ENCODE results near the gene SLC39A11.
"Not testable (repeated sequence)": the region's sequence is repeated elsewhere in the genome, so short reads cannot be mapped to it uniquely, and the experiment has no call there.

SLC39A11 gene

DNA sequence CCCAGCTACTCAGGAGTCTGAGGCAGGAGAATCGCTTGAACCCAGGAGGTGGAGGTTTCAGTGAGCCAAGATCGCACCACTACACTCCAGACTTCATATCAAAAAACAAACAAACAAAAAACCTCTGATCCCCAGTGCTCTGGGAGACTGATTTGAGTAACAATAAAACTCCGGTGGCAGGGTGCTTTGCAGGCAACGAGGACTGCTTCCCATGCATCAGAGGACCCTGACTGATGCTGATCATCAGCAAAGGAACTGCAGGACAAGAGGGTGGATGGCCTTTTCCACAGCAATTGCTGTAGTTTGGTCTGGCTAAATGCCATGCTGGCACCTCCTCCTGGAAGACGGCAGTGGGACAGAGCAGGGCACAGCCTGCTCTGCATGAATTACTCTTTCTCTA is 6.4 kb upstream of the SLC39A11 start:
- peaks cover 11 to 26% of the 10 kb centered on the region in 2 experiments for H3K27me3 ChIP-seq (ENCODE audit: control insufficient read depth in 1 of 2, insufficient read depth in 1 of 2, low read length in 2 of 2)
- no peak overlapping the region for H2AFZ ChIP-seq (ENCODE audit: low read depth, low read length)
- no peak overlapping the region for H3K27ac ChIP-seq (ENCODE audit: low read length, poor library complexity, severe bottlenecking)
- no peak for DNase-seq
- H3K4ac ChIP-seq (ENCODE audit: low read depth in 1 of 2, low read length in 2 of 2), result no peak overlapping the region
- H3K9me3 ChIP-seq (ENCODE audit: control insufficient read depth, low read length), result no peaks in the 10 kb centered on the region
- H2BK12ac ChIP-seq (ENCODE audit: low read length in 2 of 2), result no peak overlapping the region
- H2BK5ac ChIP-seq (ENCODE audit: low read depth, low read length, poor library complexity, severe bottlenecking), result no peak overlapping the region
- H3K23ac ChIP-seq (ENCODE audit: low read length in 2 of 2), result no peak overlapping the region
- no peaks in the 10 kb centered on the region for H3K36me3 ChIP-seq (ENCODE audit: control insufficient read depth in 1 of 2, insufficient read depth in 2 of 2, low read depth in 1 of 2, low read length in 2 of 2)
- H3K9ac ChIP-seq (ENCODE audit: low read length), result no peak overlapping the region
- H3K79me1 ChIP-seq (replicated peaks; ENCODE audit: low read length, poor library complexity, severe bottlenecking), result no peaks in the 10 kb centered on the region
- H2BK120ac ChIP-seq (ENCODE audit: low read depth, low read length), result no peak overlapping the region
- no peak overlapping the region for H3K4me2 ChIP-seq (ENCODE audit: low read length, poor library complexity, severe bottlenecking)
- H2AK5ac ChIP-seq (ENCODE audit: low read length, severe bottlenecking), result no peak overlapping the region
- H2BK15ac ChIP-seq (ENCODE audit: low read depth, poor library complexity, severe bottlenecking), result no peak overlapping the region
- peaks cover 3% of the 10 kb centered on the region for H3K4me1 ChIP-seq (ENCODE audit: control insufficient read depth, insufficient read depth, low read depth, low read length)
- no peak overlapping the region for H3K14ac ChIP-seq (ENCODE audit: low read length in 2 of 2)
- no peak overlapping the region for H4K8ac ChIP-seq (ENCODE audit: low read length)
- H4K91ac ChIP-seq (ENCODE audit: low read length), result no peak overlapping the region
- H3K18ac ChIP-seq (ENCODE audit: low read depth in 1 of 2, low read length in 2 of 2), result no peak overlapping the region
- 72% methylated on average over 5 of the region's 5 CpGs for WGBS
- no peak overlapping the region for H3K4me3 ChIP-seq (ENCODE audit: insufficient read depth in 1 of 2, low read depth in 1 of 2, low read length in 2 of 2)

- H3K36me3 ChIP-seq (ENCODE audit: control insufficient read depth in 1 of 2, insufficient read depth in 2 of 2, low read depth in 1 of 2, low read length in 2 of 2); H3K4me1 ChIP-seq (ENCODE audit: control insufficient read depth, insufficient read depth, low read depth, low read length); H2BK5ac ChIP-seq (ENCODE audit: low read depth, low read length, poor library complexity, severe bottlenecking); H3K18ac ChIP-seq (ENCODE audit: low read depth in 1 of 2, low read length in 2 of 2); H3K4me2 ChIP-seq (ENCODE audit: low read length, poor library complexity, severe bottlenecking); H4K8ac ChIP-seq (ENCODE audit: low read length); H3K4me3 ChIP-seq (ENCODE audit: insufficient read depth in 1 of 2, low read depth in 1 of 2, low read length in 2 of 2); H3K9me3 ChIP-seq (ENCODE audit: control insufficient read depth, low read length); H2AFZ ChIP-seq (ENCODE audit: low read depth, low read length); H2BK15ac ChIP-seq (ENCODE audit: low read depth, poor library complexity, severe bottlenecking); H3K9ac ChIP-seq (ENCODE audit: low read length); H3K79me1 ChIP-seq (replicated peaks; ENCODE audit: low read length, poor library complexity, severe bottlenecking); H2BK120ac ChIP-seq (ENCODE audit: low read depth, low read length); H2AK5ac ChIP-seq (ENCODE audit: low read length, severe bottlenecking); H3K4ac ChIP-seq (ENCODE audit: low read depth in 1 of 2, low read length in 2 of 2); H4K91ac ChIP-seq (ENCODE audit: low read length); H3K14ac ChIP-seq (ENCODE audit: low read length in 2 of 2); H3K23ac ChIP-seq (ENCODE audit: low read length in 2 of 2); DNase-seq; H3K27ac ChIP-seq (ENCODE audit: low read length, poor library complexity, severe bottlenecking); H2BK12ac ChIP-seq (ENCODE audit: low read length in 2 of 2): not testable (repeated sequence)
- peaks cover 11 to 26% of the 10 kb centered on the region in 2 experiments for H3K27me3 ChIP-seq (ENCODE audit: control insufficient read depth in 1 of 2, insufficient read depth in 1 of 2, low read length in 2 of 2)
- 88% methylated on average over 6 of the region's 8 CpGs for WGBS
Observed at GRCh38 chr17:73097973-73098765, 5.7 kb upstream of the SLC39A11 start.

GRCh38 chr17:73096866-73097265 is 4.4 kb upstream of the SLC39A11 start:
- no peak overlapping the region for H3K14ac ChIP-seq (ENCODE audit: low read length in 2 of 2)
- no peak overlapping the region for H3K4me3 ChIP-seq (ENCODE audit: insufficient read depth in 1 of 2, low read depth in 1 of 2, low read length in 2 of 2)
- no peak overlapping the region for H3K4ac ChIP-seq (ENCODE audit: low read depth in 1 of 2, low read length in 2 of 2)
- H3K27ac ChIP-seq (ENCODE audit: low read length, poor library complexity, severe bottlenecking), result no peak overlapping the region
- H3K79me1 ChIP-seq (replicated peaks; ENCODE audit: low read length, poor library complexity, severe bottlenecking), result peaks cover 4% of the 10 kb centered on the region
- no peak overlapping the region for H2BK12ac ChIP-seq (ENCODE audit: low read length in 2 of 2)
- H2BK15ac ChIP-seq (ENCODE audit: low read depth, poor library complexity, severe bottlenecking), result no peak overlapping the region
- H3K4me1 ChIP-seq (ENCODE audit: control insufficient read depth, insufficient read depth, low read depth, low read length), result peaks cover 7% of the 10 kb centered on the region
- H2AFZ ChIP-seq (ENCODE audit: low read depth, low read length), result no peak overlapping the region
- H3K23ac ChIP-seq (ENCODE audit: low read length in 2 of 2), result no peak overlapping the region
- no peak overlapping the region for H3K9ac ChIP-seq (ENCODE audit: low read length)
- WGBS, result 88% methylated on average over 6 of the region's 6 CpGs
- H3K18ac ChIP-seq (ENCODE audit: low read depth in 1 of 2, low read length in 2 of 2), result no peak overlapping the region
- peaks cover 11 to 26% of the 10 kb centered on the region in 2 experiments for H3K27me3 ChIP-seq (ENCODE audit: control insufficient read depth in 1 of 2, insufficient read depth in 1 of 2, low read length in 2 of 2)
- H2AK5ac ChIP-seq (ENCODE audit: low read length, severe bottlenecking), result no peak overlapping the region
- H3K9me3 ChIP-seq (ENCODE audit: control insufficient read depth, low read length), result no peaks in the 10 kb centered on the region
- no peak overlapping the region for H4K8ac ChIP-seq (ENCODE audit: low read length)
- no peaks in the 10 kb centered on the region for H3K36me3 ChIP-seq (ENCODE audit: control insufficient read depth in 1 of 2, insufficient read depth in 2 of 2, low read depth in 1 of 2, low read length in 2 of 2)
- no peak for DNase-seq
- no peak overlapping the region for H4K91ac ChIP-seq (ENCODE audit: low read length)
- no peak overlapping the region for H2BK5ac ChIP-seq (ENCODE audit: low read depth, low read length, poor library complexity, severe bottlenecking)
- H3K4me2 ChIP-seq (ENCODE audit: low read length, poor library complexity, severe bottlenecking), result no peak overlapping the region
- no peak overlapping the region for H2BK120ac ChIP-seq (ENCODE audit: low read depth, low read length)

DNA sequence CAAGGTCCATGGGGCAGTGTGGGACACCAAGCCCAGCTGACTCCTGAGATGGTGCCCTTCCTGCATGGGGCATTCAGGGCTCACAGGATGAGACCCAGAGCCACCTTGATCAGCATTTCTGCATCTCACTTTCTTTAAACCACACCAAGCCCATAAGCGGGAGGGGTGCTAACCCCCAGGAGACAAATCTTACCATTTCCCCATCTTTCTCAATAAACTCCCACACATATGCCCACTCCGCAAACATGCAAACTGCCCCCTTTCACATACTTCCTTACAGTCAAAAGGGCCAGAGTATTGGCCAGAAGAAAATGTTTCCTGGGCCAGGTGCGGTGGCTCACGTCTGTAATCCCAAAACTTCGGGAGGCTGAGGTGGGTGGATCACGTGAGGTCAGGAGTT is 3.7 kb upstream of the SLC39A11 start:
- 96% methylated on average over 6 of the region's 6 CpGs for WGBS
- no peaks in the 10 kb centered on the region for H3K36me3 ChIP-seq (ENCODE audit: control insufficient read depth in 1 of 2, insufficient read depth in 2 of 2, low read depth in 1 of 2, low read length in 2 of 2)
- peaks cover 8% of the 10 kb centered on the region for H3K4me1 ChIP-seq (ENCODE audit: control insufficient read depth, insufficient read depth, low read depth, low read length)
- no peak overlapping the region for H4K91ac ChIP-seq (ENCODE audit: low read length)
- H3K9me3 ChIP-seq (ENCODE audit: control insufficient read depth, low read length), result no peaks in the 10 kb centered on the region
- H2AFZ ChIP-seq (ENCODE audit: low read depth, low read length), result no peak overlapping the region
- no peak overlapping the region for H2BK120ac ChIP-seq (ENCODE audit: low read depth, low read length)
- H3K14ac ChIP-seq (ENCODE audit: low read length in 2 of 2), result no peak overlapping the region
- H3K79me1 ChIP-seq (replicated peaks; ENCODE audit: low read length, poor library complexity, severe bottlenecking), result peaks cover 8% of the 10 kb centered on the region
- no peak overlapping the region for H3K18ac ChIP-seq (ENCODE audit: low read depth in 1 of 2, low read length in 2 of 2)
- H2BK15ac ChIP-seq (ENCODE audit: low read depth, poor library complexity, severe bottlenecking), result no peak overlapping the region
- H4K8ac ChIP-seq (ENCODE audit: low read length), result no peak overlapping the region
- no peak overlapping the region for H2BK12ac ChIP-seq (ENCODE audit: low read length in 2 of 2)
- H3K27ac ChIP-seq (ENCODE audit: low read length, poor library complexity, severe bottlenecking), result no peak overlapping the region
- no peak overlapping the region for H3K4ac ChIP-seq (ENCODE audit: low read depth in 1 of 2, low read length in 2 of 2)
- peaks cover 11 to 26% of the 10 kb centered on the region in 2 experiments for H3K27me3 ChIP-seq (ENCODE audit: control insufficient read depth in 1 of 2, insufficient read depth in 1 of 2, low read length in 2 of 2)
- no peak overlapping the region for H3K23ac ChIP-seq (ENCODE audit: low read length in 2 of 2)
- no peak overlapping the region for H3K4me3 ChIP-seq (ENCODE audit: insufficient read depth in 1 of 2, low read depth in 1 of 2, low read length in 2 of 2)
- no peak overlapping the region for H2AK5ac ChIP-seq (ENCODE audit: low read length, severe bottlenecking)
- no peak for DNase-seq
- no peak overlapping the region for H2BK5ac ChIP-seq (ENCODE audit: low read depth, low read length, poor library complexity, severe bottlenecking)
- no peak overlapping the region for H3K4me2 ChIP-seq (ENCODE audit: low read length, poor library complexity, severe bottlenecking)
- no peak overlapping the region for H3K9ac ChIP-seq (ENCODE audit: low read length)

All from mesenchymal stem cell (in vitro differentiated cells and primary cell).